ENCODE data around the gene CELF4. TPM values are rescaled to one million over a fixed set of nuclear protein-coding genes. Genes with fewer than 3 reads are reported as not detected.

CELF4 gene
- total and polyA plus RNA-seq, 2 donors (not counting 3 experiments of a cell fraction or from before 2014, with no cell fraction given) = not detected

- Histone ChIP-seq H3K27me3 (ENCODE audit: control insufficient read depth in 2 of 2, insufficient read depth in 2 of 2, low read length in 2 of 2) (peaks cover 0 to 12% of the 10 kb centered on the region in 2 experiments), H4K20me1 (replicated peaks; ENCODE audit: control insufficient read depth, extremely low read depth, insufficient read depth, low read length) (no peaks in the 10 kb centered on the region), H3K27ac (ENCODE audit: insufficient read depth, low read depth, low read length) (no peak overlapping the region), H3K36me3 (ENCODE audit: control insufficient read depth in 2 of 2, extremely low read depth in 1 of 2, insufficient read depth in 2 of 2, low read length in 2 of 2) (no peaks in the 10 kb centered on the region), H3K4me2 (ENCODE audit: insufficient read depth, low read length) (no peak overlapping the region), H3K9ac (replicated peaks; ENCODE audit: extremely low read depth, insufficient read depth, low read length) (no peak overlapping the region), H2AFZ (ENCODE audit: low read depth, low read length) (no peak overlapping the region), H3K79me2 (ENCODE audit: control insufficient read depth, insufficient read depth, low read length) (no peaks in the 10 kb centered on the region), H3K9me3 (replicated peaks; ENCODE audit: control insufficient read depth, insufficient read depth, low read length) (no peaks in the 10 kb centered on the region), H3K4me3 (replicated peaks in 1 of 3; ENCODE audit: insufficient read depth in 1 of 3, low read depth in 1 of 3, low read length in 3 of 3) (no peak overlapping the region), H3K9me1 (replicated peaks; ENCODE audit: control insufficient read depth, extremely low read depth, insufficient read depth, low read length) (no peaks in the 10 kb centered on the region), H3K4me1 (ENCODE audit: control insufficient read depth, extremely low read depth, insufficient read depth, low read length) (peaks cover 3% of the 10 kb centered on the region)
- TF ChIP-seq EZH2 (IDR thresholded peaks at IDR 0.05; ENCODE audit: borderline replicate concordance, low read depth, low read length, severe bottlenecking) = no peak
- no peak for DNase-seq (ENCODE audit: low read depth, low spot score)
- no TSS peak for BruUV-seq (replicated peaks)
- intact Hi-C loops (cut with micrococcal nuclease) (no loop called here), dilution Hi-C loops (cut with MboI; ENCODE audit: extremely low pct_ligation_motif_present, low sequenced_read_pairs) (no loop called here)
- CTCF ChIA-PET = interaction anchor here (0.7 kb wide), 1 partner anchor 8 kb away, joined by 3 read pairs; no protein-coding TSS in a partner anchor
- no peak for FAIRE-seq
- POLR2A ChIA-PET = no interaction called here
Measured at GRCh38 chr18:37391698-37392548, 173.7 kb downstream of the CELF4 start.

GRCh38 chr18:37391156-37391555 lies 174.4 kb downstream of the CELF4 start:
- FAIRE-seq (no peak), DNase-seq (ENCODE audit: low read depth, low spot score) (no peak)
- CTCF ChIA-PET = no interaction called here
- BruUV-seq (replicated peaks) = no TSS peak
- no peaks in the 10 kb centered on the region for H3K79me2 ChIP-seq (ENCODE audit: control insufficient read depth, insufficient read depth, low read length)
- H2AFZ ChIP-seq (ENCODE audit: low read depth, low read length) = no peak overlapping the region
- H3K9me1 ChIP-seq (replicated peaks; ENCODE audit: control insufficient read depth, extremely low read depth, insufficient read depth, low read length) = no peaks in the 10 kb centered on the region
- TF ChIP-seq MAX (IDR thresholded peaks at IDR 0.05; ENCODE audit: insufficient read depth, insufficient read length) (no peak), FOS (IDR thresholded peaks at IDR 0.05; ENCODE audit: borderline replicate concordance, insufficient read depth, low read length) (no peak), JUN (IDR thresholded peaks at IDR 0.05; ENCODE audit: borderline replicate concordance, insufficient read depth, insufficient read length, low read depth) (no peak), POLR2AphosphoS5 (IDR thresholded peaks at IDR 0.05; ENCODE audit: insufficient read depth, low read depth, low read length) (no peak), MYC (IDR thresholded peaks at IDR 0.05; ENCODE audit: low read depth, low read length) (no peak), GATA2 (IDR thresholded peaks at IDR 0.05; ENCODE audit: insufficient read depth, insufficient read length, low read depth, low read length) (no peak), CTCF (IDR thresholded peaks at IDR 0.05; ENCODE audit: extremely low read depth in 1 of 2, insufficient read depth in 1 of 2, low read depth in 1 of 2, low read length in 2 of 2) (no peak), POLR2A (IDR thresholded peaks at IDR 0.05; ENCODE audit: low read depth, low read length) (no peak), EZH2 (IDR thresholded peaks at IDR 0.05; ENCODE audit: borderline replicate concordance, low read depth, low read length, severe bottlenecking) (no peak)
- H3K4me1 ChIP-seq (ENCODE audit: control insufficient read depth, extremely low read depth, insufficient read depth, low read length) = peaks cover 3% of the 10 kb centered on the region
- no peaks in the 10 kb centered on the region for H3K36me3 ChIP-seq (ENCODE audit: control insufficient read depth in 2 of 2, extremely low read depth in 1 of 2, insufficient read depth in 2 of 2, low read length in 2 of 2)
- H4K20me1 ChIP-seq (replicated peaks; ENCODE audit: control insufficient read depth, extremely low read depth, insufficient read depth, low read length) = no peaks in the 10 kb centered on the region
- H3K4me3 ChIP-seq (replicated peaks in 1 of 3; ENCODE audit: insufficient read depth in 1 of 3, low read depth in 1 of 3, low read length in 3 of 3) = no peak overlapping the region
- H3K27me3 ChIP-seq (ENCODE audit: control insufficient read depth in 2 of 2, insufficient read depth in 2 of 2, low read length in 2 of 2) = peaks cover 0 to 12% of the 10 kb centered on the region in 2 experiments
- H3K27ac ChIP-seq (ENCODE audit: insufficient read depth, low read depth, low read length) = no peak overlapping the region
- H3K4me2 ChIP-seq (ENCODE audit: insufficient read depth, low read length) = no peak overlapping the region
- POLR2A ChIA-PET = no interaction called here
- H3K9ac ChIP-seq (replicated peaks; ENCODE audit: extremely low read depth, insufficient read depth, low read length) = no peak overlapping the region
- no peaks in the 10 kb centered on the region for H3K9me3 ChIP-seq (replicated peaks; ENCODE audit: control insufficient read depth, insufficient read depth, low read length)
- intact Hi-C loops (cut with micrococcal nuclease) = no loop called here
- dilution Hi-C loops (cut with MboI; ENCODE audit: extremely low pct_ligation_motif_present, low sequenced_read_pairs) = no loop called here
